GM23338 (cell line): ENCODE measurements around the gene LRMDA.

Source experiments
- EZH2 ChIP-seq: fragments of 200-600 bp; sonication (generic); IDR thresholded peaks from one replicate; pipeline ENCODE4 v1.8.0; 2017; ENCODE audit warnings: antibody characterized with exemption, mild to moderate bottlenecking, low read depth; ENCODE audit not compliant: unreplicated experiment
- EZH2phosphoT487 ChIP-seq: fragments of 200-600 bp; sonication (generic); IDR thresholded peaks from one replicate; pipeline ENCODE4 v1.8.1; 2018; ENCODE audit warnings: antibody characterized with exemption; ENCODE audit not compliant: unreplicated experiment
- JUNB ChIP-seq: IDR thresholded peaks from one replicate; pipeline ENCODE4 v1.6.1; 2016; ENCODE audit warnings: antibody characterized with exemption; ENCODE audit not compliant: unreplicated experiment
- POLR2AphosphoS5 ChIP-seq: IDR thresholded peaks from 2 replicates; pipeline ENCODE4 v1.6.1; 2016; ENCODE audit warnings: antibody characterized with exemption, low read depth
- STAT1 ChIP-seq: IDR thresholded peaks from one replicate; pipeline ENCODE4 v1.6.1; 2016; ENCODE audit warnings: antibody characterized with exemption; ENCODE audit not compliant: unreplicated experiment
- ZNF114 ChIP-seq: fragments of 250-450 bp; sonication (Bioruptor Pico); IDR thresholded peaks from 2 replicates; pipeline ENCODE4 v1.5.0; 2020; ENCODE audit warnings: mild to moderate bottlenecking, moderate library complexity
- ZNF331 ChIP-seq: fragments of 250-450 bp; sonication (Bioruptor Pico); IDR thresholded peaks from 2 replicates; pipeline ENCODE4 v1.5.0; 2020; ENCODE audit warnings: low read depth, mild to moderate bottlenecking, moderate library complexity
- TF ChIP-seq, protein P1 (sequence below), 2 experiments: fragments of 200-600 bp in 1 of 2; sonication (generic) in 1 of 2; conservative IDR thresholded peaks; 2 replicates each; pipeline versions ENCODE4 v1.5.1 to v1.6.1; 2016 to 2017; ENCODE audit warnings: antibody characterized with exemption in 2 of 2, low read depth in 2 of 2, mild to moderate bottlenecking in 2 of 2, moderate library complexity in 1 of 2
- TF ChIP-seq, protein P2 (sequence below): IDR thresholded peaks from one replicate; pipeline ENCODE4 v1.6.1; 2018; ENCODE audit warnings: antibody characterized with exemption; ENCODE audit not compliant: unreplicated experiment
- TF ChIP-seq, protein P3 (sequence below): IDR thresholded peaks from 2 replicates; pipeline ENCODE4 v1.6.1; 2016; ENCODE audit warnings: antibody characterized with exemption

DNA sequence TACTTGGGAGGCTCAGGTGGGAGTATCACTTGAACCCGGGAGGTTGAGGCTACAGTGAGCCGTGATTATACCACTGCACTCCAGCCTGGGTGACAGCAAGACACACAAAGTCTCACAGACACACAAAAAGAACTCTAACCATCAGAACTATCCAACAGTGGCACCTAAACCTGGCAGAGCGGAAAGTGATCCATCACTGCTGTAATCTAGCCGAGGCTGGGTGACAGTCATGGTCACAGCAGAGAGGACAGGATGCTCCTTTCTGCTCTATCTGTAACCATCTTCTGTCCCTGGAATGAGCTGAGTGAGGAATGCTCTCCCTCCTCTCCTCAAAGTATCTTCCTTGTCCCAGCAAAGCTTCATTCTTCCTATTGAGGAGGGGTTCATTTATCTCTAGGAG is 656.6 kb downstream of the LRMDA start:
- TF ChIP-seq, protein P1, sequence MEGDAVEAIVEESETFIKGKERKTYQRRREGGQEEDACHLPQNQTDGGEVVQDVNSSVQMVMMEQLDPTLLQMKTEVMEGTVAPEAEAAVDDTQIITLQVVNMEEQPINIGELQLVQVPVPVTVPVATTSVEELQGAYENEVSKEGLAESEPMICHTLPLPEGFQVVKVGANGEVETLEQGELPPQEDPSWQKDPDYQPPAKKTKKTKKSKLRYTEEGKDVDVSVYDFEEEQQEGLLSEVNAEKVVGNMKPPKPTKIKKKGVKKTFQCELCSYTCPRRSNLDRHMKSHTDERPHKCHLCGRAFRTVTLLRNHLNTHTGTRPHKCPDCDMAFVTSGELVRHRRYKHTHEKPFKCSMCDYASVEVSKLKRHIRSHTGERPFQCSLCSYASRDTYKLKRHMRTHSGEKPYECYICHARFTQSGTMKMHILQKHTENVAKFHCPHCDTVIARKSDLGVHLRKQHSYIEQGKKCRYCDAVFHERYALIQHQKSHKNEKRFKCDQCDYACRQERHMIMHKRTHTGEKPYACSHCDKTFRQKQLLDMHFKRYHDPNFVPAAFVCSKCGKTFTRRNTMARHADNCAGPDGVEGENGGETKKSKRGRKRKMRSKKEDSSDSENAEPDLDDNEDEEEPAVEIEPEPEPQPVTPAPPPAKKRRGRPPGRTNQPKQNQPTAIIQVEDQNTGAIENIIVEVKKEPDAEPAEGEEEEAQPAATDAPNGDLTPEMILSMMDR (conservative IDR thresholded peaks at IDR 0.05; ENCODE audit: low read depth in 2 of 2) = no peak
- TF ChIP-seq EZH2 (no peak), POLR2AphosphoS5 (no peak), JUNB (no peak), STAT1 (no peak), ZNF114 (no peak), EZH2phosphoT487 (no peak), ZNF331 (CRISPR knock-in tag) (no peak)
- TF ChIP-seq, protein P2, sequence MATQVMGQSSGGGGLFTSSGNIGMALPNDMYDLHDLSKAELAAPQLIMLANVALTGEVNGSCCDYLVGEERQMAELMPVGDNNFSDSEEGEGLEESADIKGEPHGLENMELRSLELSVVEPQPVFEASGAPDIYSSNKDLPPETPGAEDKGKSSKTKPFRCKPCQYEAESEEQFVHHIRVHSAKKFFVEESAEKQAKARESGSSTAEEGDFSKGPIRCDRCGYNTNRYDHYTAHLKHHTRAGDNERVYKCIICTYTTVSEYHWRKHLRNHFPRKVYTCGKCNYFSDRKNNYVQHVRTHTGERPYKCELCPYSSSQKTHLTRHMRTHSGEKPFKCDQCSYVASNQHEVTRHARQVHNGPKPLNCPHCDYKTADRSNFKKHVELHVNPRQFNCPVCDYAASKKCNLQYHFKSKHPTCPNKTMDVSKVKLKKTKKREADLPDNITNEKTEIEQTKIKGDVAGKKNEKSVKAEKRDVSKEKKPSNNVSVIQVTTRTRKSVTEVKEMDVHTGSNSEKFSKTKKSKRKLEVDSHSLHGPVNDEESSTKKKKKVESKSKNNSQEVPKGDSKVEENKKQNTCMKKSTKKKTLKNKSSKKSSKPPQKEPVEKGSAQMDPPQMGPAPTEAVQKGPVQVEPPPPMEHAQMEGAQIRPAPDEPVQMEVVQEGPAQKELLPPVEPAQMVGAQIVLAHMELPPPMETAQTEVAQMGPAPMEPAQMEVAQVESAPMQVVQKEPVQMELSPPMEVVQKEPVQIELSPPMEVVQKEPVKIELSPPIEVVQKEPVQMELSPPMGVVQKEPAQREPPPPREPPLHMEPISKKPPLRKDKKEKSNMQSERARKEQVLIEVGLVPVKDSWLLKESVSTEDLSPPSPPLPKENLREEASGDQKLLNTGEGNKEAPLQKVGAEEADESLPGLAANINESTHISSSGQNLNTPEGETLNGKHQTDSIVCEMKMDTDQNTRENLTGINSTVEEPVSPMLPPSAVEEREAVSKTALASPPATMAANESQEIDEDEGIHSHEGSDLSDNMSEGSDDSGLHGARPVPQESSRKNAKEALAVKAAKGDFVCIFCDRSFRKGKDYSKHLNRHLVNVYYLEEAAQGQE = no peak
- TF ChIP-seq, protein P3, sequence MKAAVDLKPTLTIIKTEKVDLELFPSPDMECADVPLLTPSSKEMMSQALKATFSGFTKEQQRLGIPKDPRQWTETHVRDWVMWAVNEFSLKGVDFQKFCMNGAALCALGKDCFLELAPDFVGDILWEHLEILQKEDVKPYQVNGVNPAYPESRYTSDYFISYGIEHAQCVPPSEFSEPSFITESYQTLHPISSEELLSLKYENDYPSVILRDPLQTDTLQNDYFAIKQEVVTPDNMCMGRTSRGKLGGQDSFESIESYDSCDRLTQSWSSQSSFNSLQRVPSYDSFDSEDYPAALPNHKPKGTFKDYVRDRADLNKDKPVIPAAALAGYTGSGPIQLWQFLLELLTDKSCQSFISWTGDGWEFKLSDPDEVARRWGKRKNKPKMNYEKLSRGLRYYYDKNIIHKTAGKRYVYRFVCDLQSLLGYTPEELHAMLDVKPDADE = no peak
